ENCODE results near the gene LRFN3.

Gene LRFN3

GRCh38 chr19:35939307-35940077 is 3.3 kb downstream of the LRFN3 start:
- no peak for TF ChIP-seq CTCF (IDR thresholded peaks at IDR 0.05; ENCODE audit: low read depth, low read length, missing control alignments)
- no peak overlapping the region for H3K4me3 ChIP-seq (replicated peaks; ENCODE audit: low read depth, low read length)
- DNase-seq (ENCODE audit: extremely low read depth, low read depth): no peak

GRCh38 chr19:35940078-35940775 is 4.1 kb downstream of the LRFN3 start:
- DNase-seq (ENCODE audit: extremely low read depth, low read depth): no peak
- no peak for TF ChIP-seq CTCF (IDR thresholded peaks at IDR 0.05; ENCODE audit: low read depth, low read length, missing control alignments)

GRCh38 chr19:35940839-35941238 is 4.7 kb downstream of the LRFN3 start:
- TF ChIP-seq CTCF (IDR thresholded peaks at IDR 0.05; ENCODE audit: low read depth, low read length, missing control alignments): no peak
- DNase-seq (ENCODE audit: extremely low read depth, low read depth): no peak
- no peak overlapping the region for H3K4me3 ChIP-seq (replicated peaks; ENCODE audit: low read depth, low read length)

More at GRCh38 chr19:35940078-35940775, 4.1 kb downstream of the LRFN3 start:
- H3K4me3 ChIP-seq (replicated peaks; ENCODE audit: low read depth, low read length): no peak overlapping the region

GRCh38 chr19:35942235-35942634 is 6.1 kb downstream of the LRFN3 start:
- TF ChIP-seq CTCF (IDR thresholded peaks at IDR 0.05; ENCODE audit: low read depth, low read length, missing control alignments): no peak

GRCh38 chr19:35943321-35944301 is 7.4 kb downstream of the LRFN3 start:
- no peak overlapping the region for H3K4me3 ChIP-seq (replicated peaks; ENCODE audit: low read depth, low read length)
- DNase-seq (ENCODE audit: extremely low read depth, low read depth): no peak
- TF ChIP-seq CTCF (IDR thresholded peaks at IDR 0.05; ENCODE audit: low read depth, low read length, missing control alignments): no peak

More at GRCh38 chr19:35942235-35942634, 6.1 kb downstream of the LRFN3 start:
- no peak for DNase-seq (ENCODE audit: extremely low read depth, low read depth)
- no peak overlapping the region for H3K4me3 ChIP-seq (replicated peaks; ENCODE audit: low read depth, low read length)

GRCh38 chr19:35944556-35944955 is 8.4 kb downstream of the LRFN3 start:
- H3K4me3 ChIP-seq (replicated peaks; ENCODE audit: low read depth, low read length): no peak overlapping the region
- TF ChIP-seq CTCF (IDR thresholded peaks at IDR 0.05; ENCODE audit: low read depth, low read length, missing control alignments): no peak
- no peak for DNase-seq (ENCODE audit: extremely low read depth, low read depth)

All from HFF-Myc (cell line).